GM20431 (cell line): ENCODE data around the gene AHCTF1.
"Not testable (repeated sequence)": the region's sequence is repeated elsewhere in the genome, so short reads cannot be mapped to it uniquely, and the experiment has no call there.

Experiments
- in situ Hi-C: fragments of 300-500 bp; cut with MseI, MboI; formaldehyde crosslinking; loops from one replicate; pipeline ENCODE4 v1.15.0; 2020; ENCODE audit warnings: low sequenced_read_pairs; ENCODE audit not compliant: unreplicated experiment

AHCTF1 gene

GRCh38 chr1:246923900-246924299, 7.8 kb downstream of the AHCTF1 start:
- in situ Hi-C loops = no loop called here

- in situ Hi-C loops = no loop called here
These were observed 8.3 kb downstream of the AHCTF1 start for GRCh38 chr1:246923482-246923881.

- in situ Hi-C loops = no loop called here
These were observed 10.3 kb downstream of the AHCTF1 start for GRCh38 chr1:246921481-246921880.

GRCh38 chr1:246919902-246920301, 11.8 kb downstream of the AHCTF1 start:
- in situ Hi-C loops = no loop called here

- in situ Hi-C loops = not testable (repeated sequence)
These were observed 15.5 kb downstream of the AHCTF1 start for GRCh38 chr1:246916026-246916923.

- in situ Hi-C loops = no loop called here
These were observed 24.3 kb downstream of the AHCTF1 start for GRCh38 chr1:246907472-246907871.

- in situ Hi-C loops = no loop called here
These were observed 24.9 kb downstream of the AHCTF1 start for GRCh38 chr1:246906833-246907232.

- in situ Hi-C loops = no loop called here
These were observed 29.9 kb downstream of the AHCTF1 start for GRCh38 chr1:246901874-246902273.

- in situ Hi-C loops = no loop called here
These were observed 34.4 kb downstream of the AHCTF1 start for GRCh38 chr1:246897302-246897701.

- in situ Hi-C loops = no loop called here
These were observed 38.4 kb downstream of the AHCTF1 start for GRCh38 chr1:246893191-246893939.

- in situ Hi-C loops = no loop called here
These were observed 40.6 kb downstream of the AHCTF1 start for GRCh38 chr1:246891105-246891504.

GRCh38 chr1:246888522-246888921, 43.2 kb downstream of the AHCTF1 start:
- in situ Hi-C loops = no loop called here

- in situ Hi-C loops = not testable (repeated sequence)
These were observed 46.4 kb downstream of the AHCTF1 start for GRCh38 chr1:246885389-246885788.

GRCh38 chr1:246878551-246878950, 53.2 kb downstream of the AHCTF1 start:
- in situ Hi-C loops = no loop called here

- in situ Hi-C loops = no loop called here
These were observed 55.3 kb downstream of the AHCTF1 start for GRCh38 chr1:246876431-246876830.

- in situ Hi-C loops = no loop called here
These were observed 56.4 kb downstream of the AHCTF1 start for GRCh38 chr1:246875041-246876026.

- in situ Hi-C loops = no loop called here
These were observed 65.8 kb downstream of the AHCTF1 start for GRCh38 chr1:246865921-246866320.

- in situ Hi-C loops = not testable (repeated sequence)
These were observed 68.0 kb downstream of the AHCTF1 start for GRCh38 chr1:246863791-246864190.

- in situ Hi-C loops = no loop called here
These were observed 71.3 kb downstream of the AHCTF1 start for GRCh38 chr1:246860401-246860800.

GRCh38 chr1:246856371-246856770, 75.4 kb downstream of the AHCTF1 start:
- in situ Hi-C loops = no loop called here
